ENCODE measurements around the gene RNF113B.
A peak's percentile ranks its signal among the peaks of the same experiment; 100 is the strongest.

RNF113B gene

DNA sequence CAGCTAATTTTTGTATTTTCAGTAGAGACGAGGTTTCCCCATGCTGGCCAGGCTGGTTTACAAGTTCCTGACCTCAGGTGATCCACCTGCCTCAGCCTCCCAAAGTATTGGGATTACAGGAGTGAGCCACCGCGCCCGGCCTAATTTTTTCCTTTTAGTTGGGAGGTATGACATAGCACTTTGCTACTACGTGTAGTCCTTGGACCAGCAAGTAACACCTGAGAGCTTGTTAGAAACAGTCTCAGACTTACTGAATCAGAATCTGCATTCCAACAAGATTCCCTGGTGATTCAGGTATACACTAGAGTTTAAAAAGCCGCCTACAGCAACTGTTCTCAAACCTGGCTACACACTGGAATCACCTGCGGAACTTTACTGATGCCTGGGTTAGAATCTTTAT lies 36.0 kb downstream of the RNF113B start:
- DNase-seq (ENCODE audit: low read depth in 2 of 2), result no peak
- no peak overlapping the region for H3K4me3 ChIP-seq (replicated peaks in 1 of 2; ENCODE audit: low read depth in 2 of 2, low read length in 2 of 2)
- TF ChIP-seq, protein P1, sequence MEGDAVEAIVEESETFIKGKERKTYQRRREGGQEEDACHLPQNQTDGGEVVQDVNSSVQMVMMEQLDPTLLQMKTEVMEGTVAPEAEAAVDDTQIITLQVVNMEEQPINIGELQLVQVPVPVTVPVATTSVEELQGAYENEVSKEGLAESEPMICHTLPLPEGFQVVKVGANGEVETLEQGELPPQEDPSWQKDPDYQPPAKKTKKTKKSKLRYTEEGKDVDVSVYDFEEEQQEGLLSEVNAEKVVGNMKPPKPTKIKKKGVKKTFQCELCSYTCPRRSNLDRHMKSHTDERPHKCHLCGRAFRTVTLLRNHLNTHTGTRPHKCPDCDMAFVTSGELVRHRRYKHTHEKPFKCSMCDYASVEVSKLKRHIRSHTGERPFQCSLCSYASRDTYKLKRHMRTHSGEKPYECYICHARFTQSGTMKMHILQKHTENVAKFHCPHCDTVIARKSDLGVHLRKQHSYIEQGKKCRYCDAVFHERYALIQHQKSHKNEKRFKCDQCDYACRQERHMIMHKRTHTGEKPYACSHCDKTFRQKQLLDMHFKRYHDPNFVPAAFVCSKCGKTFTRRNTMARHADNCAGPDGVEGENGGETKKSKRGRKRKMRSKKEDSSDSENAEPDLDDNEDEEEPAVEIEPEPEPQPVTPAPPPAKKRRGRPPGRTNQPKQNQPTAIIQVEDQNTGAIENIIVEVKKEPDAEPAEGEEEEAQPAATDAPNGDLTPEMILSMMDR (IDR thresholded peaks at IDR 0.05; ENCODE audit: low read depth, low read length), result no peak

DNA sequence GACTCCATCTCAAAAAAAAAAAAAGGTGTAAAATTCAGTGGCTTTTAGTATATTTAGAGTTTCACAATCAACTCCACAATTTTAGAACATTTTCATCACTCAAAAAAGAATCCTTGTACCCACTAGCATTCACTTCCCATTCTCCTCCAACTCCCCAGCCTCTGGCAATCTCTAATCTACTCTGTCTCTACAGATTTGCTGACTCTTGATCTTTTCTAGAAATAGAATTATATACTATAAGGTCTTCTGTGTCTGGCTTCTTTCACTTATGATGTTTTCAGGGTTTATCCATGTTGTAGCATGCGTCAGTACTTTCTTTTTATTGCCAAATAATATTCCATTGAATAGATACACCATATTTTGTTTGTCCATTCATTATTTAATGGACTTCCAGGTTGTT lies 42.2 kb downstream of the RNF113B start:
- H3K4me3 ChIP-seq (replicated peaks in 1 of 2; ENCODE audit: low read depth in 2 of 2, low read length in 2 of 2), result no peak overlapping the region
- no peak for DNase-seq (ENCODE audit: low read depth in 2 of 2)
- TF ChIP-seq, protein P1 (IDR thresholded peaks at IDR 0.05; ENCODE audit: low read depth, low read length), result no peak

DNA sequence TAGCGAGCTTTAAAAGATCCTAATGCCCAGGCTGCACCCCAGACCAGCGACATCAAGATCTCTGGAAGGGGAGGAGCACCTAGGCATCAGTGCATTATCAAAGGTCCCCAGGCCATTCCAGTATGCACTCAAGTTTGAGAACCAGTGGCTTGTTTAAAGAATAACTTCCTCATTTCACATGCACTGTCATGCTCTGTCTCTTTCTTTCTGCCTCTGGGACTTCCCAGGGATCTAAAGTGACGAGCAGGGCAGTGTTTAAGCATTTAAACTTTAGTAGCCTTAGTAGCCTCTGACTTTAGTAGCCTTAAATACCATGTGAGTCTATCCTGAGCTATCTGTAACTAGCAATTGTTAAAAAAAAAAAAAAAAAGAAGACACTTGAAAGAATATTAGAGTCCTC lies 43.1 kb downstream of the RNF113B start:
- TF ChIP-seq, protein P1 (IDR thresholded peaks at IDR 0.05; ENCODE audit: low read depth, low read length), result no peak
- no peak overlapping the region for H3K4me3 ChIP-seq (replicated peaks in 1 of 2; ENCODE audit: low read depth in 2 of 2, low read length in 2 of 2)
- no peak for DNase-seq (ENCODE audit: low read depth in 2 of 2)

DNA sequence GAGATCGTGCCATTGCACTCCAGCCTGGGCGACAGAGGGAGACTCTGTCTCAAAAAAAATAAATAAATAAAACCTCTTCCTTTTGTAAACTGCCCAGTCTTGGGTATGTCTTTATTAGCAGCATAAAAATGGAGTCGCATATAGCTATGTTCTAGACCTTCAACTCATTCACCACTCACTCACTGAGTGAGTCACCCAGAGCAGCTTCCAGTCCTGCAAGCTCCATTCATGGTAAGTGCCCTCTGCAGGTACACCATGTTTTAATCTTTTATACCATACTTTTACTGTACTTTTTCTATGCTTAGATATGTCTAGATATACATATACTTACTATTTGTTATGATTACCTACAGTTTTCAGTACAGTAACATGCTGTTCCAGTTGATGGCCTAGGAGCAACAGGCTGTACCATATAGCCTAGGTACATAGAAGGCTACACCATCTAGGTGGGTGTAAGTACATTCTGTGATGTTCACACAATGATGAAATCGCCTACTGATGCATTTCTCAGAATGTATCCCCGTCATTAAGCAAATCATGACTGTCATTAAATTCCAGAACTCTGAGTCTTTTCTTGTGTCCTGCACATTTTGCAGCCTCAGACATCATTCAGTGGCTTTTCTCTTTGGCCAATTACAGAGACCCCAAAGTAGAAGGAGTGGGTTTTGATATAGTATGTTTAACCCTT lies 47.9 kb downstream of the RNF113B start:
- peak; percentile 13 to 83 for DNase-seq (ENCODE audit: low read depth in 2 of 2)
- TF ChIP-seq, protein P1 (IDR thresholded peaks at IDR 0.05; ENCODE audit: low read depth, low read length), result peak; percentile 5
- H3K4me3 ChIP-seq (replicated peaks in 1 of 2; ENCODE audit: low read depth in 2 of 2, low read length in 2 of 2), result no peak overlapping the region
